NCI-H1417 treated with DMSO at 0.1 percent for 48 hours (cell line): ENCODE measurements around the gene LRGUK.
"Not testable (repeated sequence)": the region's sequence is repeated elsewhere in the genome, so short reads cannot be mapped to it uniquely, and the experiment has no call there.

Experiments used
- DNase-seq: peaks from one replicate; lab custom pipeline; 2025; lab: John Stamatoyannopoulos, UW

LRGUK gene, protein sequence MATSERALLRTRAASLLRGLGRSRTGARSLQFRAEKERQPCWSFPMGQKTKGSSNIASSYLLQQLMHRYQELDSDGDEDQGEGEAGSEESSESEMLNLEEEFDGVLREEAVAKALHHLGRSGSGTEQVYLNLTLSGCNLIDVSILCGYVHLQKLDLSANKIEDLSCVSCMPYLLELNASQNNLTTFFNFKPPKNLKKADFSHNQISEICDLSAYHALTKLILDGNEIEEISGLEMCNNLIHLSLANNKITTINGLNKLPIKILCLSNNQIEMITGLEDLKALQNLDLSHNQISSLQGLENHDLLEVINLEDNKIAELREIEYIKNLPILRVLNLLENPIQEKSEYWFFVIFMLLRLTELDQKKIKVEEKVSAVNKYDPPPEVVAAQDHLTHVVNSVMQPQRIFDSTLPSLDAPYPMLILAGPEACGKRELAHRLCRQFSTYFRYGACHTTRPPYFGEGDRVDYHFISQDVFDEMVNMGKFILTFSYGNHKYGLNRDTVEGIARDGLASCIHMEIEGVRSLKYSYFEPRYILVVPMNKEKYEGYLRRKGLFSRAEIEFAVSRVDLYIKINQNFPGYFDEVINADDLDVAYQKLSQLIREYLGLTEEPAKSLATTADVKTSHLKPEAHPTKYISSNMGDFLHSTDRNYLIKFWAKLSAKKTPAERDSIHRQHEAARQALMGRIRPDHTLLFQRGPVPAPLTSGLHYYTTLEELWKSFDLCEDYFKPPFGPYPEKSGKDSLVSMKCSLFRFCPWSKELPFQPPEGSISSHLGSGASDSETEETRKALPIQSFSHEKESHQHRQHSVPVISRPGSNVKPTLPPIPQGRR

DNA sequence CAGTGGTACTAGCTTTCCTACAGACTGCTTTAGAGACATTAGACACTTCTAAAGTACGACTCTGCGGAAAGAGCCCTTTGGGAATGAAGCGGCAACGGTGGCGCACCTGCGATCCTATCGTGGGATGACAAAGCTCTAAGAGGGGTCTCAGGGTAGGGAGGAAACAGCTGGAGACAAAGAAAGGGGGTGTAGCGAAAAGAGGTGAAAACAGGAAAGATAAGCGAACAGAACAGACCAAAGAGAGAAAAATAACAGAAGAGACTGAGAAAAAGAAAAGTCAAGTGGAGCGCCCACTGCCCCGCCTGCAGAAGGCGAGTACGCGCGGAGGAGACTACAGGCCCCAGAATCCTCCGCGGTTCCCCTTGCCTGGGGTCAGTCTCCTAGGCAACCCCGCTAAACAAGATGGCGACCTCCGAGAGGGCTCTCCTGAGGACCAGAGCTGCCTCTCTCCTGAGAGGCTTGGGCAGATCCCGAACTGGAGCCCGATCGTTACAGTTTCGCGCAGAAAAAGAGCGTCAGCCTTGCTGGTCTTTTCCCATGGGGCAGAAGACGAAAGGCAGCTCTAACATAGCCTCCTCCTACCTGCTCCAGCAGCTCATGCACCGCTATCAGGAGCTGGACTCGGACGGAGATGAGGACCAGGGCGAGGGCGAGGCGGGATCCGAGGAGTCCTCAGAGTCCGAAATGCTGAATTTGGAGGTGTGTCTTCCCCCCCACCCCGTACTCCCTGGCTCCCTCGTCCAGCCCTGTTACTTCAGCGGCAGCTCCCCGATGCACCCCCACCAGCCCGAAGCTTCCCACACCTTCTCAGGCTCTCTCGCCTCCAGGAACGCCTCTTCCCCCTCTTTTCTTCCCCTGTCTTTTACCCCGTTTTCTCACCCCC lies at the start of gene LRGUK:
Gene LRGUK (plus strand): TSS at position 375 of the 883 bp plus-strand sequence. CDS start 28 bp downstream, at position 403.
- DNase-seq: peak; percentile 45

DNA sequence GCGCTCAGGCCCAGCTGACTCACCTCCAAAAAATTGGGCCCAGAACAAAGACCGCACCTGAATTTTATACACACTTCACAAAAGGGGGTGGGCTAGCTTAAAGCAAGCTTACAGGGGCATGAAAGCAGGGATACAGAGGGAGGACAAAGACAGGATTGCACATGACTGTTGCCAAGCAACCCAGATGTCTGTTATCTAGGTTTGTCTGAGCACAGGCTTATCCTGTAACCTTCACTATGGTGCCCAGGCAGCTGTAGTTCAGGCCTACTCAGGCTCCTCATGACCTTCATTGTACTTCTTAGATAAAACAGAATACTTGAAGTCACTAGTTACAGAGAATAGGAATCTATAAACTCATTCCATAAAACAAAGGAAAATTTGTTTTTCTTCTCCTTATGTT lies 49.6 kb upstream of the LRGUK start:
- DNase-seq: not testable (repeated sequence)

DNA sequence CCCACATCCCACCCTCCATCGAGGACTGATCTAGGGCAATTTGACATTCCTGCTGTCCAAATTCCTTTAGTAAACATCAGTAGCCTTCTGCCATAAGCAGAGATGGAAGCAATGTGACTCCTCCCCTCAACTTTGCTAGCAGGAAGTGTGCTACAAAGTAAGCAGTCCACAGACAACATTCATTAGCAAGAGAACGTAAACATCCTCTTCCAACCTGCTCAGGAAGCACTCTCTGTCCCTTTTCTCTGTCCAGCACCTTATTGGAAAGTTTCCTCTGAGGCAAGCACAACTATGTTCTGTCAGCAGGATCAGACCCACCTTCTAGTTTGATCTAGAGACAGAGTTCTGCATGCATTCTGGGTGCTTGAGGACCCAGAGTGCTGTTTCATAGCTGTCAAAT lies 48.1 kb upstream of the LRGUK start:
- no peak for DNase-seq

DNA sequence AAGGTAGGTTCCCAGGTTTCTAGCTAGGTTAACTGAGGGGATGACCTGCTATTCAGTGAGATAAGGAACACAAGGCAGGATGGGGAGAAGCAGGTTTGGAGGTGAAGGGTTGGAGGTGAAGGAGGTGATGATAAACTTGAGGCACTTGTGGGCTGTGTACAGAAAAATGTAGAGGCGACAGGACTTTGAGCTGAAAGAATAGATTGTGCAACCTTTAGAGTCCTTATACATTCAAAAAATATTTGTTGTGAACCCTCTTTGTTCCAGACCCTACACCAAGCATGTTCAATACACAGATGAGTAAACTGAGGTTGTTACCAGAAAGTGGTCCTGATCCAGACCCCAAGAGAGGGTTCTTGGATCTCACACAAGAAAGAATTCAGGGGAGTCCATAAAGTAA lies 45.4 kb upstream of the LRGUK start:
- DNase-seq: no peak

DNA sequence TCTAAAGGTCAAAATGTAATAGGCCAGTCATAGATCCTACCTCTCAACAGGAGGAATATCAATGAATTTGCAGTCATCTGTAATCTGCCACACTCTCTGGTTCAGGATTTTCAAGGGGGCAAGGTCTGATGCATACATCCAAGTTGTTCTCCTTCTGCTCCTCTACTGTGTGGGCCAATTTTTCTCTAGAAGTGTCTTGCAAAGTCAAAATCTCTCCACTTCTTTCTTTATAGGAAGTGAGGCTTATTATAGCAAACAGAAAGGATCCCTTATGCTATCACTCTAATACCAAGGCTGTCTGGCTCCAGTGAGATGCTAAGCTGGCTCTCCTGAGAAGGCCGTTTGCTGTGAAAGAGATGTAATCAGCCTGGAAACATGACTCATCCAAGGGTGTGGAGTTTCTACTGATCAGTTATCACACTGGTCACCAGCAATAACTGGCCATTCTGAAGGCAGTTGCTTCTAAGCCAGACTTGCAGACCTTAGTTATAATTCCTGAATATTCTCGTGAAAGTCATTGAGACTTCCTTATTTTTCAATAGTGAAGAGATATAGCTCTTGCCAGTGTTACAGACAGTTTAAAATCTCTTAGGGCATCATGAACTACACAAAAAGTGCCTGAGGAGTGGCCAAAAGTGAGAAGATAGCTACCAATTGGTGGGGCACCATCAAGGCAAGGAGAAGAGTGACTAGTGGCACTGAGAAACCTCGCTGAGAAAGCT lies 43.2 kb upstream of the LRGUK start:
- no peak for DNase-seq

DNA sequence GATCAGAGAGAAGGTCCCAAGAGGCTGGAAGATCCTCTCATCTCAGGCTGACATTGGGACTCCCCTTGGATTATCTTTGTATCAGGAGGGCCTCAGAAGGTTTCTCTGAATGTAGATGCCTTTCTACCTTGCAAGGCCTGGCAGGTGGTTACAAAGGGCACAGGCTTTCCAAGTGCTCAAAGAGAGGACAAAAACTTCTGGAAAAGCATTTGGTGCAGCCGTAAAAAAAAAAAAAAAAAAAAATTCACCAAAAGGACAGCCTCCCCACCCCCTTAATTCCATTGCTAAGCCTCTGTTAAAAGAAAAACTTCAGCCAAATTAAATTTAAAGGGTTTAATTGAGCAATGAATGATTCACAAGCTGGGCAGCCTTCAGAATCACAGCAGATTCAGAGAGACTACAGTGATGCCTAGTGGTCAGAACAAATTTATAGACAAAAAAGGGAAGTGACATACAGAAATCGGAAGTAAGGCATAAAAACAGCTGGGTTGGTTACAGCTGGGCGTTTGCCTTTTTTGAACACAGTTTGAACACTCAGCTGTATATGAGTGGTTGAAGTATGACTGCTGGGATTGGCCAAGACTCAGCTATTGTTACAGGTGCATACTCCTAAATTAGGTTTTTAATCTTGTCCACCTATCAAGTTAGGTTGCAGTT lies 42.5 kb upstream of the LRGUK start:
- DNase-seq: no peak

DNA sequence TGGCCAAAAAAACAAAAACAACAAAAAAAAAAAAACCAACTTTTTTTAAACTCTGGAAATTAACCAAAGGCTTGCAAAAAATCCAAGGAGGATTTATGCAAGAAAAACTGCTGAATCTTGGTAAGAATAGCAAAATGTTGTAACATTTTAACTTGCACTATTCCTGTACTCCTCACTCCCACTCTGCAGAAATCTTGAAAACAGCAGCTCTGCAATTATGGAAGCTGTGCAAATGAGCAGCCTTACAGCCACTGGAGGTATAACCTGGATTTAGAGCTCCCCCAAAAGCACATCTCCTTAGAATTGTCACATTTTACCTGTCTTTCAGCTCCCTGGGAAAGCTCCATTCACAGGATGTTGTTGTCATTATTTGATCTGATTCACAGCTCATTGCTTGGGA lies 41.8 kb upstream of the LRGUK start:
- DNase-seq: no peak

DNA sequence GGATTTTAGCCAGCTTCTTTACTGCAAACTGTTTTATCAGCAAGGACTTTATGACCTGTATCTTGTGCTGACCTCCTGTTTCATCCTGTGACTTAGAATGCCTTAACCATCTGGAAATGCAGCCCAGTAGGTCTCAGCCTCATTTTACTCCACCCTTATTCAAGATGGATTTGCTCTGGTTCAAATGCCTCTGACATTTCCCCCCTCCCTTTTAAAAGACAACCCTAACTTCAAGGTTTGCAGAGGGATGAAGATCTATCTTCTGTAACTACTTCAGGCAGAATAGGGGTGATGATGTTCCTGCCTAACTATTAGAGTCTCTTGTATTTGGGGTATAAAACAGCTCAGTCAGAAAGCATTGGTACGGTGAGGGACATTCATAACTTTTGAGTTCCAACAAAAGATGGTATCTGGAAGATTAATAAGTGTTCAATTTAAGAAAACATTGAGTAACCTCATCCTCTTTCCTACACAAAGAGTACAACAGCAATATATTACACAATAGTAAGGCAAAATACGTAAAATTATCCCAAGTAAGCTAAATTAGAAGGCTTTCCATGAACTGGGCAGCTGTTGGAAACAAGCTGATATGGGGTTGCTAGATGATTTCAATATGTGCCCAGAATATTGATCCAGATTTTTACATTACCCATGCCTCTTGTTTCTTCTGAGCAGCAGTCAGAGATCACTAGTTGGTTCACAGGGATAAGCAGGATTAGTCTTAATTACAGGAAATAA lies 40.0 kb upstream of the LRGUK start:
- DNase-seq: no peak

DNA sequence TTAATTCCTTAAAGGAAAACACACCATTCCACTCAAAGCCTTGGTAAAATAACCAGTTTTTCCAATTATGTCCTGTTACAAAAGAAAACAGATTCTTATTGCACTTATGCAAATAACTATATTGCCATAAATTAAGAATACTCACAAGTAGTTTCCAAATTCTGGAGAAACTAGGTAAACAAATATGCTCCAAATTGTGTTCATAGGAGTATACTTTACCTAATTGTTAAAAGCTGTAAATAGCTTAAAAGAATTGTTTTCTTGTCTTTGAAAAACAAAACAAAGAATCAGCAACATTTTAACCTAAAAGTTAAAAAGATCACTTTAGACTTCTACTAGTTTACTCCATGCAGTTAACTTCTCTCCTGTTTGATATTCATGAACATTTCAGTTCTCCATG lies 38.9 kb upstream of the LRGUK start:
- DNase-seq: no peak

DNA sequence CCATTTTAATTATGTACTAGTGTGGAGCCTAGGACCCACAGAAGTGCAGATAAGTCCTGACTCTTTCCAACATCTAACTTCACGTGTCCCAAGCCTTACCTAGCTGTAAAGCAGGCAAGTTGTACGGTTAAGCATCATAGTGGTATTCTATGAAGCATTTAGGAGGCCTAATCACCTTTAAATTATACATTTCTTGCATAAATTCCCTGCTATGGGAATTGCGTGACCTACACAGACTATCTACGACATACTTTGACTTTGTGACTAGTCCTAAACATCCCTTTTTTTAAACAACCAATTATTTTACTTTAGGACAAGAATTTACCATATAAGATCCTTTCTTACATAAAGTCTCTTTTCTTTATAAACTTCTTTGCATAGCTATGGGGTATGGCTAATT lies 37.7 kb upstream of the LRGUK start:
- no peak for DNase-seq

DNA sequence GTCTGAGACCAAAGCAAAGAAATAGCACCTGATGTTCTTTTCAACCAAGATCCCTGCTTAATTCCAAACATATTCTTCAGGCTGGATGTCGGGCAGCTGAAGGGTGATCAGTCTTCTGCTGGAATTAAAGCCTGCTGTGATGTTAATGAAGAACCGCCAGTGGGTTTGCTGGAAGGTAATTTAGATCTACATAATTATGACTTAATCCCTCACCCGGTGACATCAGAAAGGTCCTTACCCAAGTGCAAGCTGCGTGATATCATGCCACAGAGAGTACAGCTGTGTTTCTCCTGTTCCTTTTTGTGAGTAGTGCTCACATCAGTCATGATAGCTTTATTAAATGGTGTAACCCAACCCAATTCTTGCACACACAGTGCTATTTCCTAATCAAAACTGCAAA lies 29.1 kb upstream of the LRGUK start:
- DNase-seq: no peak

DNA sequence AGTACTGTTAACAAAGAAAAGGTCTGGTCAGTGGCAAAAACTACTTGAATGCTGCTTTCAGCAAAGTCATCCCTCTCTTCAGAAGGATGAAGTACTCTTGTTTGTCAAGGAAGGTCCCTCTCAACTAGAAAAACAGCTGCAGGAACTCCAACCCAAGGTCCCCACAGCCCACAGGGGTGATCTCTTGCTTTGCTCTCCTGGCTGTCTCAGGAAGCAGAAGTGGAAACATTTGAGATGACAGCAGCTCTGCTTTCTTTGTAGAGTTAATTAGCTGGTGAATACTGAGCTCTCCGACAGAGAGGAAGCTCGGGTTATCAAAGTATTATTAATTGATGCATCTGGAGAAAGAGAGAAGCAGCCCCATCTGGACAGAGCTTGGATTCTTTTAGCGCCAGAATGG lies 25.4 kb upstream of the LRGUK start:
- DNase-seq: no peak

DNA sequence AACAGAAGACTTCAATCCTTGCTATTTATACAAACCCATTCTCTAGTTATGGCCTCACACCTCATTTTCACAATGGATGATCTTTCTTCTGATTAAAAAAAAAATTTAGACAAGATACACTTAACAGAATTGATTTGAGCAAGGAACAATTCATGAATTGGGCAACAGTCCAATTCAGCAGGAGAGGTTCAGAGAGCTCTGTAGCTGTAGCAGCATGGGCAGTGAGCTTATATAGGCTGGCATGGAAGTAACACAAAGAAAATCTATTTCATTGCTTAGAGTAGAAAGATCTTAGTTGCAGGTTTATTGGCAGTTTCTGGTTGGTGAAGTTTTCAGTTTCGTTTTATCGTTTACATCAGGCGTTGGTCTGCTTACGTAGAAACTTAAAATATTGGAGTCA lies 23.0 kb upstream of the LRGUK start:
- DNase-seq: no peak

DNA sequence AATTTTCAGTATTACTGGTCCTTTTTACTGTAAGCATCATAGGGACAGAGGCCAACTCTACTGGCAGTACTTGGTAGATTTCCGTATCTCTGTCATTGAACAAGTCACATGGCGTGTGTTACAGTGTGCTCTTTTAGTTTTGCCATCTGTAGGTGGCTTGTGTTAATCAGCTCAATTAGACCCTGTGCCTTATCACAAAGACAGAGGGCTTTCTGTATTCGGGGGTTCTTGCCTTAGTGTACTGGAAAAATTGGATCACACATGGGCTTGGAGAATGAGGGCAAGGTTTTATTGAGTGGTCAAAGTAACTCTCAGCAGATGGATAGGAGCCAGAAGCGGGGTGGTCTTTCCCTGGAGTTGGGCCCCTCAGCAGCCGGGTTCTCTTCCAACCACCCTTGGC lies 21.3 kb upstream of the LRGUK start:
- DNase-seq: no peak

DNA sequence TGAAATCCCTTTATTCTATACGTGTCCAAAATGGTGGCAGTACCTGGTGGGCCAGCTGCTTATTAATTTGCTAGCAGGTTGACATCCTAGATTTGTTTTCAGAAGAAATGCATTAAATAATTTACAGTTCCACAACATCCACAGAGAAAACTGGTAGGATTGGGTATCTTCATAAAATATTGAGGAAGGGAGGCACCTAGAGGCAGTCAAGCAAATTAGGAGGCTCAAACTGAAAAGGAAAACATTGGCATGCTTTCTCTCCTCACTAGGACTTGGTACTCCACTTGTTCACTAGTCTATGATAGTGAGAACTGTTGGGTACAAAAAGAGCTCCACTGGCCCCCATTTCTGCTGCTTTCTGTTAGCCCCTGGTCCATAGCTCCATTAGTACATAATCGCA lies 18.3 kb upstream of the LRGUK start:
- DNase-seq: no peak

DNA sequence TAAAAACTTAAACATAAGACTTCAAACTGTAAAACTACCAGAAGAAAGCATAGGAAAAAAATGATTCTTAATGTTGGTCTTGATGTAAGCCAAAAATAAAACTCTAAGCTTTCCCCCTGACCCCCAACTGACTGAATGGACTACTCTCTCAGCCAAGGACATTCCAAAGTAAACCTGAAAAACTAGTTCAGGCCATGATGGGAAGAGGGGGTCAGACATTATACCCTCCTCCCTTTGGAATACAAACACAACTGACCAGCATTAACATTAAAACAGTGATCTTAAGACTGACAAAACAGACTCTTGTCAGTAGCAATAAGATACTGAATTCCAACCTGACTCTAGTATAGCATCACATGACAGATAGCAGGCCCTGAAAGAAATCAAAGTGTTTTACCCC lies 13.5 kb upstream of the LRGUK start:
- DNase-seq: no peak

DNA sequence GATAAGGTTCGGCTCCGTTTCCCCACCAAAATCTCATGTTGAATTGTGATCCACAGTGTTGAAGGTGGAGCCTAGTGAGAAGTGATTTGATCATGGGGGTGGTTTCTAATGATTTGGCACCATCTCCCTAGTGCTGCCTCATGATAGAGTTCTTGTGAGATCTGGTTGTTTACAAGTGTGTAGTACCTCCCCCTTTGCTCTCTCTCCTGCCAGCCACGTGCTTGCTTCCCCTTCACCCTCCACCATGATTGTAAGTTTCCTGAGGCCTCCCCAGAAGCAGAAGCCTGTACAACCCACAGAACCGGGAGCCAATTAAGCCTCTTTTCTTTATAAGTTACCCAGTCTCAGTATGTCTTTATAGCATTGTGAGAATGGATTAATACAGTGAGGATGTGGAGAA lies 12.1 kb upstream of the LRGUK start:
- no peak for DNase-seq

DNA sequence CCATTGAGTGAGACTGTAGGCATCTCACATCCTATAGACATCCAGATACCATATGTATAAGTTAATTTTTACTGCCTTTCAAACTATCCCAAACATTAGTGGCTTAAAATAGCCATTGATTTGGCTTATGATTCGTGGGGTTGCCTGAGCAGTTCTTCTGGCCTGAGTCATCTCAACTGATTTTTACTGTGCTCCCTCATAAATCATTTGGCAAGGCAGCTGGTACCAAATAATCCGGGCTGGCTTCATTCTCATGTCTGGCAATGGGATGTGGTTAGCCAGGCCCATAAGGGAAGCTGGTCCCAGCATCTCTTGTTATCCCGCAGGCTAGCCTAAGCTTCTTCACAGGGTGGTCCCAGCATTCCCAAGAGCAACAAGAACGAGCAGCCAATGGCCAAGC lies 6.7 kb upstream of the LRGUK start:
- no peak for DNase-seq

DNA sequence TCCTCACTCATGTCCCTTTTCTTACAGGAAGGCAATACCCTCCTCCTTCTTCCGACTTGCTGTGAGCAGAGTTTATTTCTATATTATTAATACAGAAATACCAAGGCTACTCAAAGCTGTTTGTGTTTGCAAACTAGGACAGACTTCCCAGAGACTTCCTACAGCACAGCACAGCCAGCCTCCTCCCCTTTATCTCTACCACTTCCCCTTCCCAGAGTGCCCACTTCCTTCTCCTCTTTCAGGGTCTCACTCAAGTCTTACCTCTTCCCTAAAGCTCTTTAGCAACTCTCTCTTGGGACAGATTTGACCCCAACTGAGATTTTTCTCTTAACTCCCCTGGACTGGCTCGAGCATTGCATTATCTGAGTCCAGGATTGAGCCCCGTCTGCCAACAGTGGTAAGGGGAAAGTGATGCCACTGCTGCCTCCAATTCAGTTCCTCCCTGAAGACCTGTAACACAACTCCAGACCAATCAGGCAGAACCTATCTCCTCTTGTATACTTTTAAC lies 5.5 kb upstream of the LRGUK start:
- DNase-seq: no peak

DNA sequence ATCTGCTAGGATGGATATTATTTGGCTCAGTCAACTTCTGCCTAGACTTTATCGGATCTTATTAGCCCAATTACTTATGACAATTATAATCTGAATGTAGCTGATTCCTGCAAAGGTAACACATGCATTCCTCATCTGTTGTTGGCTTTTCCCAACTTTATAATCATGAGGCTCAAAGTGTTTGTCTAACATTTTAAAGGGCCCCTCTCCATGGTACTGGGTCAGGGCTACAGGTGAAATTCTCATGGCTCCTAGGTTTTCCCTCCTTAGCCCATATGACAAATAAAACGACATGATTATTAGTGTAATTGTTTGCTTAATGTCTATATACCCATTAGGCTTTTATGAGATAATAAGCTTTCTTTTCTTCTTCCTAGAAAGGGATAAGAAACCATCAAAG lies 4.2 kb upstream of the LRGUK start:
- DNase-seq: no peak
